Peyer's patch (tissue), 4 donors: ENCODE data around the gene ARHGAP22. TPM values are rescaled to one million over a fixed set of nuclear protein-coding genes. Genes with fewer than 3 reads are reported as not detected.

ENCODE experiments used
- DNase-seq, 3 donors: peaks; one replicate each; pipeline ENCODE4 v3.0.0-alpha.2; 2017 to 2019
- H3K27ac ChIP-seq, 4 donors: fragments of 200-600 bp; sonication (generic); one replicate each; pipeline ENCODE4 v1.5.1; 2016 to 2019
- H3K27me3 ChIP-seq, 2 donors: fragments of 200-600 bp; sonication (generic); one replicate each; pipeline ENCODE4 v1.5.1; 2019
- H3K36me3 ChIP-seq, 3 donors: fragments of 200-600 bp; sonication (generic); one replicate each; pipeline ENCODE4 v1.5.1; 2016 to 2019
- H3K4me1 ChIP-seq, 4 donors: fragments of 200-600 bp; sonication (generic); one replicate each; pipeline ENCODE4 v1.5.1; 2016 to 2019
- H3K4me3 ChIP-seq, 4 donors: fragments of 200-600 bp; sonication (generic); 1 replicate in 3 of 4; 2 replicates in 1 of 4; pipeline ENCODE4 v1.5.1; 2016 to 2019; ENCODE audit warnings: mild to moderate bottlenecking in 1 of 4
- H3K9me3 ChIP-seq, 4 donors: fragments of 200-600 bp; sonication (generic); one replicate each; pipeline ENCODE4 v1.5.1; 2016 to 2019; ENCODE audit warnings: mild to moderate bottlenecking in 1 of 4
- CTCF ChIP-seq, 6 experiments: fragments of 450-650 bp in 4 of 6; fragments of 200-600 bp in 2 of 6; sonication (generic) in 1 of 6; IDR thresholded peaks; one replicate each; pipeline ENCODE4 v1.5.1; 2017 to 2019; ENCODE audit warnings: antibody characterized with exemption in 6 of 6, mild to moderate bottlenecking in 3 of 6, moderate library complexity in 1 of 6
- POLR2A ChIP-seq, 2 donors: fragments of 450-650 bp; IDR thresholded peaks; one replicate each; pipeline ENCODE4 v1.5.1; 2017; ENCODE audit warnings: antibody characterized with exemption in 2 of 2, mild to moderate bottlenecking in 2 of 2, moderate library complexity in 2 of 2
- total RNA-seq, 4 donors: library from RNA; depleted of rRNA; stranded (reverse); fragments of >200 nt; gene quantifications; one replicate each; pipeline ENCODE4 v1.1.0, GENCODE V29; 2016

The ARHGAP22 gene
- total RNA-seq, 4 donors from 2014 or later: 1.9 to 10.7 (median 8.3) TPM; not detected in 1

GRCh38 chr10:48550071-48550691 is 54.7 kb downstream of the ARHGAP22 start:
- Histone ChIP-seq H3K36me3 (no peaks in the 10 kb centered on the region), H3K9me3 (no peaks in the 10 kb centered on the region), H3K27ac (no peak overlapping the region), H3K4me1 (no peaks in the 10 kb centered on the region), H3K4me3 (no peak overlapping the region), H3K27me3 (no peaks in the 10 kb centered on the region)
- TF ChIP-seq POLR2A (IDR thresholded peaks at IDR 0.05) (no peak), CTCF (IDR thresholded peaks at IDR 0.05) (no peak)
- DNase-seq: no peak

- Histone ChIP-seq H3K36me3 (no peaks in the 10 kb centered on the region), H3K4me1 (no peaks in the 10 kb centered on the region), H3K27ac (no peak overlapping the region), H3K9me3 (no peaks in the 10 kb centered on the region), H3K27me3 (no peaks in the 10 kb centered on the region), H3K4me3 (no peak overlapping the region)
- DNase-seq: no peak
- TF ChIP-seq CTCF (IDR thresholded peaks at IDR 0.05) (no peak), POLR2A (IDR thresholded peaks at IDR 0.05) (no peak)
Observed at GRCh38 chr10:48549236-48549635, 55.6 kb downstream of the ARHGAP22 start.

- no peak for TF ChIP-seq CTCF (IDR thresholded peaks at IDR 0.05)
- TF ChIP-seq POLR2A (IDR thresholded peaks at IDR 0.05): no peak
- H3K4me1 ChIP-seq: no peaks in the 10 kb centered on the region
- no peaks in the 10 kb centered on the region for H3K36me3 ChIP-seq
- no peaks in the 10 kb centered on the region for H3K9me3 ChIP-seq
- no peak for DNase-seq
- H3K27ac ChIP-seq: no peak overlapping the region
- no peak overlapping the region for H3K4me3 ChIP-seq
- no peaks in the 10 kb centered on the region for H3K27me3 ChIP-seq
Observed at GRCh38 chr10:48548531-48549135, 56.2 kb downstream of the ARHGAP22 start.

- Histone ChIP-seq H3K4me3 (no peak overlapping the region), H3K36me3 (no peaks in the 10 kb centered on the region), H3K9me3 (no peaks in the 10 kb centered on the region), H3K27ac (no peak overlapping the region), H3K27me3 (no peaks in the 10 kb centered on the region), H3K4me1 (no peaks in the 10 kb centered on the region)
- DNase-seq: no peak
- TF ChIP-seq POLR2A (IDR thresholded peaks at IDR 0.05) (no peak), CTCF (IDR thresholded peaks at IDR 0.05) (no peak)
Observed at GRCh38 chr10:48547981-48548380, 56.9 kb downstream of the ARHGAP22 start.

- H3K27me3 ChIP-seq: no peaks in the 10 kb centered on the region
- no peak for DNase-seq
- no peaks in the 10 kb centered on the region for H3K4me1 ChIP-seq
- H3K9me3 ChIP-seq: no peaks in the 10 kb centered on the region
- H3K36me3 ChIP-seq: no peaks in the 10 kb centered on the region
- TF ChIP-seq CTCF (IDR thresholded peaks at IDR 0.05): no peak
- no peak for TF ChIP-seq POLR2A (IDR thresholded peaks at IDR 0.05)
- H3K27ac ChIP-seq: no peak overlapping the region
- no peak overlapping the region for H3K4me3 ChIP-seq
Observed at GRCh38 chr10:48547061-48547895, 57.6 kb downstream of the ARHGAP22 start.
